ENCODE data around the gene UBTF. TPM values are rescaled to one million over a fixed set of nuclear protein-coding genes. Genes with fewer than 3 reads are reported as not detected.

Gene UBTF
- total RNA-seq, 2 experiments from 2014 or later, result 127 to 162 TPM

- Mint-ChIP-seq H3K27me3 (no peaks in the 10 kb centered on the region), H3K4me1 (peaks cover 28% of the 10 kb centered on the region), H3K9me3 (ENCODE audit: low read depth) (no peaks in the 10 kb centered on the region), H3K4me3 (no peak overlapping the region), H3K27ac (peak overlapping the region; percentile 13), H3K36me3 (ENCODE audit: low read depth) (peaks cover 14% of the 10 kb centered on the region)
- CTCF ChIA-PET, result interaction anchor here (1.0 to 1.5 kb wide), 3 partner anchors 27 to 33 kb away, joined by 3 to 4 read pairs (median 4); no protein-coding TSS in a partner anchor
- ATAC-seq (no peak), DNase-seq (no peak)
- intact Hi-C loops (cut with DNase I, micrococcal nuclease), result no loop called here
- POLR2A ChIA-PET, result no interaction called here
Observed at GRCh38 chr17:44183024-44183423, 36.5 kb downstream of the UBTF start.

GRCh38 chr17:44178133-44178532, 41.3 kb downstream of the UBTF start:
- H3K36me3 Mint-ChIP-seq (ENCODE audit: low read depth), result peaks cover 16% of the 10 kb centered on the region
- DNase-seq (no peak), ATAC-seq (no peak)
- CTCF ChIA-PET, result no interaction called here
- no peaks in the 10 kb centered on the region for H3K27me3 Mint-ChIP-seq
- intact Hi-C loops (cut with DNase I, micrococcal nuclease), result no loop called here
- H3K4me1 Mint-ChIP-seq, result peaks cover 6% of the 10 kb centered on the region
- H3K27ac Mint-ChIP-seq, result no peak overlapping the region
- no peak overlapping the region for H3K4me3 Mint-ChIP-seq
- POLR2A ChIA-PET, result no interaction called here
- H3K9me3 Mint-ChIP-seq (ENCODE audit: low read depth), result no peaks in the 10 kb centered on the region

GRCh38 chr17:44177640-44178039, 41.8 kb downstream of the UBTF start:
- ChIA-PET POLR2A (no interaction called here), CTCF (interaction anchor here (1.2 kb wide), 1 partner anchor 27 kb away, joined by 4 read pairs; no protein-coding TSS in a partner anchor)
- no peaks in the 10 kb centered on the region for H3K9me3 Mint-ChIP-seq (ENCODE audit: low read depth)
- H3K4me3 Mint-ChIP-seq, result no peak overlapping the region
- H3K27me3 Mint-ChIP-seq, result no peaks in the 10 kb centered on the region
- intact Hi-C loops (cut with DNase I, micrococcal nuclease), result no loop called here
- DNase-seq (no peak), ATAC-seq (no peak)
- peaks cover 15% of the 10 kb centered on the region for H3K36me3 Mint-ChIP-seq (ENCODE audit: low read depth)
- H3K4me1 Mint-ChIP-seq, result peaks cover 6% of the 10 kb centered on the region
- H3K27ac Mint-ChIP-seq, result no peak overlapping the region

DNA sequence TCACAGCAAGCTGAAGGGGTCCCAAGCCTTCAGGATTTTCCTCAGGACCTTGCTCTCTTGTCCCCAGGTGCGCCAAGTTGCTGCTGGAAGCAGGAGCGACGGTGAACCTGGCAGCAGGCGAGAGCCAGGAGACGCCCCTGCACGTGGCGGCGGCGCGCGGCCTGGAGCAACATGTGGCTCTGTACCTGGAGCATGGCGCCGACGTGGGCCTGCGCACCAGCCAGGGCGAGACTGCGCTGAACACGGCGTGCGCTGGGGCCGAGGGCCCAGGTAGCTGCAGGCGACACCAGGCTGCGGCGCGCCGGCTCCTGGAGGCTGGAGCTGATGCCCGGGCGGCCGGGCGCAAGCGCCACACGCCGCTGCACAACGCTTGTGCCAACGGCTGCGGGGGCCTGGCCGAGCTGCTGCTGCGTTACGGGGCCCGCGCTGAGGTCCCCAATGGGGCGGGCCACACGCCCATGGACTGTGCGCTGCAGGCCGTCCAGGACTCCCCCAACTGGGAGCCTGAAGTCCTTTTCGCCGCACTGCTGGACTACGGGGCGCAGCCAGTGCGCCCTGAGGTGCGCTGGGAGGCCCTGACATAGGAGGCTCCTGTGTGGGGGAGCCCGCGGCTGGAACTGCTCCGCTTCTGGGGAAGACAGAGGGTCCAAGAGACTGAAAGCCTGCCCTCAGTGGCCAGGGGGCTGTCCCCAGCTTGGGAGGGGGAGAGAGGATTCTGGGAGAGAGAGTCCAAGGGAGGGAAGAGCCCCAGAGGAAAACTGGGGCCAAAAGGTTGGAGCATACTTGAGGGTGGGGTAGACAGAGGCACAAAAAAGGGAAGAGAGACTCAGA, 42.6 kb downstream of the UBTF start:
- Mint-ChIP-seq H3K4me3 (no peak overlapping the region), H3K4me1 (peaks cover 3% of the 10 kb centered on the region), H3K36me3 (ENCODE audit: low read depth) (peaks cover 9% of the 10 kb centered on the region), H3K27me3 (no peaks in the 10 kb centered on the region), H3K9me3 (ENCODE audit: low read depth) (no peaks in the 10 kb centered on the region), H3K27ac (no peak overlapping the region)
- DNase-seq (no peak), ATAC-seq (no peak)
- intact Hi-C loops (cut with DNase I, micrococcal nuclease), result no loop called here
- ChIA-PET POLR2A (no interaction called here), CTCF (interaction anchor here (1.2 kb wide), 1 partner anchor 26 kb away, joined by 4 read pairs; no protein-coding TSS in a partner anchor)

GRCh38 chr17:44176257-44176656, 43.2 kb downstream of the UBTF start:
- Mint-ChIP-seq H3K27ac (no peak overlapping the region), H3K36me3 (ENCODE audit: low read depth) (peaks cover 4% of the 10 kb centered on the region), H3K9me3 (ENCODE audit: low read depth) (no peaks in the 10 kb centered on the region), H3K4me1 (no peaks in the 10 kb centered on the region), H3K27me3 (no peaks in the 10 kb centered on the region), H3K4me3 (no peak overlapping the region)
- ChIA-PET POLR2A (no interaction called here), CTCF (interaction anchor here (1.2 kb wide), 1 partner anchor 25 kb away, joined by 4 read pairs; no protein-coding TSS in a partner anchor)
- ATAC-seq (peak; percentile 55), DNase-seq (no peak)
- intact Hi-C loops (cut with DNase I, micrococcal nuclease), result no loop called here

- intact Hi-C loops (cut with DNase I, micrococcal nuclease), result no loop called here
- DNase-seq, result no peak
- POLR2A ChIA-PET, result no interaction called here
- H3K27me3 Mint-ChIP-seq, result no peaks in the 10 kb centered on the region
- no peaks in the 10 kb centered on the region for H3K9me3 Mint-ChIP-seq (ENCODE audit: low read depth)
- H3K4me3 Mint-ChIP-seq, result no peak overlapping the region
- no peak for ATAC-seq
- H3K36me3 Mint-ChIP-seq (ENCODE audit: low read depth), result peaks cover 4% of the 10 kb centered on the region
- H3K4me1 Mint-ChIP-seq, result no peaks in the 10 kb centered on the region
- no peak overlapping the region for H3K27ac Mint-ChIP-seq
- CTCF ChIA-PET, result interaction anchor here (0.7 to 1.4 kb wide), 2 partner anchors 11 to 192 kb away, joined by 3 read pairs; no protein-coding TSS in a partner anchor
Observed at GRCh38 chr17:44174427-44174826, 45.0 kb downstream of the UBTF start.

DNA sequence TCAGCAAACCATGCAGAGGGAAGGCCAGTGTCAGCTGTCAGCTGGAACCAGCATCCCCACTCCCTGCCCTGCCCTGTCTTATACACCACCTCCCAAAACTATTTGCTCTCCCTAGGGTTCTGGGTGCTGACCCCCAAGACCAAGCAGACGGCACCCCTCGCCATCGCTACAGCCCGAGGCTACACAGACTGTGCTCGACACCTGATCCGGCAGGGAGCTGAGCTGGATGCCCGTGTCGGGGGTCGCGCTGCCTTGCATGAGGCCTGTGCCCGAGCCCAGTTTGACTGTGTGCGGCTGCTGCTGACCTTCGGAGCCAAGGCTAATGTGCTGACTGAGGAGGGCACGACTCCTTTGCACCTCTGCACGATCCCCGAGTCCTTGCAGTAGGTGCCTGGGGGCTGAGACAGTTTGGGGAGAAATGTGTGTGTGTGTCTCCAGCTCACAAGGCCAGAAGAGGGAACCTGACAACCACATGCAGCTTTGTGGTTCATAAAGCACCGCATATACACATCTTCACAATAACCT, 47.5 kb downstream of the UBTF start:
- ChIA-PET POLR2A (no interaction called here), CTCF (interaction anchor here (0.6 to 1.0 kb wide), 5 partner anchors 21 to 173 kb away, joined by 3 to 7 read pairs (median 4); partner anchors contain the start of gene GRN)
- no peak overlapping the region for H3K4me3 Mint-ChIP-seq
- peaks cover 4% of the 10 kb centered on the region for H3K36me3 Mint-ChIP-seq (ENCODE audit: low read depth)
- DNase-seq (no peak), ATAC-seq (no peak)
- no peak overlapping the region for H3K27ac Mint-ChIP-seq
- H3K9me3 Mint-ChIP-seq (ENCODE audit: low read depth), result no peaks in the 10 kb centered on the region
- no peaks in the 10 kb centered on the region for H3K27me3 Mint-ChIP-seq
- intact Hi-C loops (cut with DNase I, micrococcal nuclease), result no loop called here
- peaks cover 8% of the 10 kb centered on the region for H3K4me1 Mint-ChIP-seq

DNA sequence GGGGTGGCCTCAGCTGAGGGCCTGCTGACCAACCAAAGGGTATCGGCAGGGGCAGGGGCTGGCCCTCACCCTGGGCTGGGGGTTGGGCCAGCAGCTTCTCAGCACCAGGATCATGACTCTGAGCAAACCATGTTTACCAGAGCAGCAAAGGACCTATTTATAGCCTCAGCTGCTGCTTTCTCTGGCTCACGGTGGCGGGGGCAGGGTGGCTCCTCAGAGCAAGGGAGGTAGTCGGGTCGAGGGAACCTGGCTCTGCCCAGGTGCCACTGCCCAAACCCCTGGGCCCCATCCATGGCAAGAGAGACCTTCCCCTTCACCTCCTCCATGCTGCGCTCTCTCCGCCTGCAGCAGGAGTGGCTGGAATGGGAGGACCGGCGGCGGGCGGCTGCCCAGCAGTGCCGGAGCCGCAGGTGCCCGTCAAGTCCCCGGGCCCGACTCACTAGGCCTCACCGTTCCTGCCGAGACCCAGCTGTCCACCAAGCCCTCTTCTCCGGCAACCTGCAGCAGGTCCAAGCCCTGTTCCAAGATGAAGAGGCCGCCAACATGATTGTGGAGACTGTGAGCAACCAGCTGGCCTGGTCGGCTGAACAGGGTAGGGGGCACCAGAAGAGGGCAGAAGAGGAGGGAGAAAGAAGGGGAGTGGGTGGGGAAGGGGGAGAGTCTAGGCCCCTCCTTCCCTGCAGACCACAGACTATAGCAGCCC, 48.8 kb downstream of the UBTF start, which contains the start of gene ASB16:
ASB16 (plus strand) TSS at position 206 of the 703 bp plus-strand sequence; CDS start at position 292, 86 bp downstream.
- Mint-ChIP-seq H3K9me3 (ENCODE audit: low read depth) (no peaks in the 10 kb centered on the region), H3K36me3 (ENCODE audit: low read depth) (peaks cover 3% of the 10 kb centered on the region), H3K27me3 (no peaks in the 10 kb centered on the region), H3K4me1 (peaks cover 8% of the 10 kb centered on the region), H3K4me3 (no peak within 1 kb of the TSS), H3K27ac (no peak within 1 kb of the TSS)
- ATAC-seq (no peak), DNase-seq (no peak)
- ChIA-PET POLR2A (no interaction called here), CTCF (no interaction called here)
- intact Hi-C loops (cut with DNase I, micrococcal nuclease), result no loop called here

DNA sequence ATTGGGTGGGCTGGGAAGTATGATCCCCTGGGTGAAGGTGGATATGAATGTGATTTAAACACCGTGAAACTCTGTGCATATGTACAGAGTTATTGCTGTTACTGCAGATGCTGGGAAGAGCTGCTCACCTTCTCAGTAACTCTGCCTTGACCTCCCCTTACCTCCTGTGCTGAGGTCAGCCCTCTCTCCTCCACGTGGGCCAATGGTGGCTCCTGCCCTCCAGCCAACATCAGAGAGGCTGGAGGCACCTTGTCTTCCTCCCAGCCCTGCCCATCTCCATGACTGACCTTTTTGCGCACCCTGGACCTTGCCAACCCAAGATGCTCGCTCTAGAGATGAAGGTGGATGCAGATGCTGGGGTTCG, 49.4 kb downstream of the UBTF start:
- ChIA-PET CTCF (no interaction called here), POLR2A (no interaction called here)
- H3K9me3 Mint-ChIP-seq (ENCODE audit: low read depth), result no peaks in the 10 kb centered on the region
- DNase-seq, result no peak
- H3K27me3 Mint-ChIP-seq, result no peaks in the 10 kb centered on the region
- H3K4me3 Mint-ChIP-seq, result no peak overlapping the region
- intact Hi-C loops (cut with DNase I, micrococcal nuclease), result no loop called here
- H3K36me3 Mint-ChIP-seq (ENCODE audit: low read depth), result no peaks in the 10 kb centered on the region
- ATAC-seq, result no peak
- H3K27ac Mint-ChIP-seq, result no peak overlapping the region
- H3K4me1 Mint-ChIP-seq, result peaks cover 8% of the 10 kb centered on the region

DNA sequence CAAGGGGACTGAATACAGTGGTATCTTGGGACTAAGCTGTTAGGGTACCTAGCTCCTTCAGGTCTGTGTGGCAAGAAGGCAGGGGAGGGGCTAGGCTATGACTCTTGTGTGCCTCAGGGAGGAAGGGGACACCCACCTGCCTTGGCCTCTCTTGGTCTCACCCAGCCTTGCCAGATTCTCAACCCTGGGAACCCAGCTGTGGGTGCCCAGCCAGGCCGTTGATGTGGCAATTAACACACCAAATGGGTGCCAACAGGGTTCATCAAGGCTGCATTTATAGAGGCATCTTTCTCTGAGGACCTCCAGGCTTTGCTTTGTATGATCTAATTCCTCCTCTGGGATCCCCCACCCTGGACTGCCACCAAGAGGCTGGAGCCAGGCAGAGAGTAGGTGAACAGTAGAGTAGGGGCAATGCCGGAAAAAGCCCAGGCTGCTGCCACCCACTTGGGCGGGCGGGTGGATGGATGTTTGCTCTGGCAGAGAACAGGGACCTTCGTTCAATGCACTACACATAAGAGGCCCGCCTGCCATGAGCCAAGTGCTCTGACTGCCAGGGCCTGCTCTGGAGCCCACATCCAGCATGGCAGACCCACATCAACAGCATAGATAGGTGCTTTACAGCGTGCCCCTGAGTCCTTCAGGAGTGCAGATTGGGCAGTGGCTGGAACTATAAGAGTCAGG, 52.2 kb downstream of the UBTF start:
- Mint-ChIP-seq H3K36me3 (ENCODE audit: low read depth) (no peaks in the 10 kb centered on the region), H3K9me3 (ENCODE audit: low read depth) (no peaks in the 10 kb centered on the region), H3K27me3 (no peaks in the 10 kb centered on the region), H3K4me1 (peaks cover 8% of the 10 kb centered on the region), H3K27ac (no peak overlapping the region), H3K4me3 (no peak overlapping the region)
- no peak for ATAC-seq
- ChIA-PET POLR2A (interaction anchor here (0.8 kb wide), 1 partner anchor 23 kb away, joined by 3 read pairs; no protein-coding TSS in a partner anchor), CTCF (interaction anchor here (0.8 to 2.0 kb wide), 12 partner anchors 9 to 509 kb away, joined by 3 to 15 read pairs (median 4); partner anchors contain the start of gene HDAC5)
- intact Hi-C loops (cut with DNase I, micrococcal nuclease), result no loop called here
- DNase-seq, result no peak

- intact Hi-C loops (cut with DNase I, micrococcal nuclease), result no loop called here
- H3K4me3 Mint-ChIP-seq, result no peak overlapping the region
- no peaks in the 10 kb centered on the region for H3K9me3 Mint-ChIP-seq (ENCODE audit: low read depth)
- POLR2A ChIA-PET, result no interaction called here
- peaks cover 11% of the 10 kb centered on the region for H3K4me1 Mint-ChIP-seq
- no peaks in the 10 kb centered on the region for H3K27me3 Mint-ChIP-seq
- CTCF ChIA-PET, result no interaction called here
- H3K36me3 Mint-ChIP-seq (ENCODE audit: low read depth), result no peaks in the 10 kb centered on the region
- ATAC-seq (no peak), DNase-seq (no peak)
- H3K27ac Mint-ChIP-seq, result no peak overlapping the region
Observed at GRCh38 chr17:44164476-44164875, 55.0 kb downstream of the UBTF start.

All from activated CD4-positive, alpha-beta T cell treated with anti-CD3 and anti-CD28 coated beads for 36 hours (primary cell).